IMR-90 (cell line): Measurements from ENCODE around the gene KCNJ1. TPM values are rescaled to one million over a fixed set of nuclear protein-coding genes. Genes with fewer than 3 reads are reported as not detected.

Source experiments
- ATAC-seq: fragments of 200-7000 bp; cut with Tn5 transposase; 2 replicates; pipeline ENCODE4 v1.9.1; 2020; ENCODE audit warnings: low read depth, mild to moderate bottlenecking, moderate library complexity
- BruUV-seq: library from RNA; stranded (reverse); fragments of 400-500 nt; replicated peaks from 2 replicates; lab custom pipeline; 2021; lab: Mats Ljungman, UMichigan
- CTCF ChIA-PET: fragments of 300-600 bp; formaldehyde crosslinking; extraction: SDS; loops from one replicate; lab custom pipeline; 2021; ENCODE audit warnings: antibody characterized with exemption; lab: Yijun Ruan, JAX
- POLR2A ChIA-PET: fragments of 300-600 bp; sonication (Branson Sonifier 250); formaldehyde crosslinking; loops from one replicate; lab custom pipeline; 2022; ENCODE audit warnings: antibody characterized with exemption; ENCODE audit not compliant: unreplicated experiment; lab: Charles Lee
- DNase-seq: peaks from one replicate; pipeline ENCODE4 v3.0.0; 2013
- H2AFZ ChIP-seq: replicated peaks from 2 replicates; pipeline ENCODE3; 2013; ENCODE audit warnings: low read length, mild to moderate bottlenecking; ENCODE audit not compliant: poor library complexity
- H2AK5ac ChIP-seq: 2 replicates; pipeline ENCODE4 v1.6.1; 2013; ENCODE audit warnings: low read depth, low read length, inconsistent platforms
- H2AK9ac ChIP-seq: replicated peaks from 2 replicates; pipeline ENCODE3; 2013; ENCODE audit warnings: mild to moderate bottlenecking, low read depth, low read length, moderate library complexity; ENCODE audit not compliant: poor library complexity
- H2BK120ac ChIP-seq: 2 replicates; pipeline ENCODE4 v1.6.1; 2013; ENCODE audit warnings: low read depth, low read length, inconsistent platforms
- H2BK15ac ChIP-seq: 3 replicates; pipeline ENCODE4 v1.6.1; 2013; ENCODE audit warnings: low read depth, low read length, inconsistent platforms
- H2BK20ac ChIP-seq: 2 replicates; pipeline ENCODE4 v1.6.1; 2013; ENCODE audit warnings: low read depth, mild to moderate bottlenecking, inconsistent platforms, low read length, moderate library complexity
- H2BK5ac ChIP-seq: 2 replicates; pipeline ENCODE4 v1.6.1; 2013; ENCODE audit warnings: mild to moderate bottlenecking, low read depth, low read length, inconsistent platforms; ENCODE audit not compliant: poor library complexity, severe bottlenecking
- H3K14ac ChIP-seq: replicated peaks from 2 replicates; pipeline ENCODE4 v1.6.1; 2013; ENCODE audit warnings: low read depth, low read length, inconsistent platforms
- H3K18ac ChIP-seq: 2 replicates; pipeline ENCODE4 v1.6.1; 2013; ENCODE audit warnings: low read depth, low read length, control low read depth
- H3K23ac ChIP-seq: 2 replicates; pipeline ENCODE4 v1.6.1; 2013; ENCODE audit warnings: low read depth, low read length, inconsistent platforms
- H3K27ac ChIP-seq: 2 replicates; pipeline ENCODE4 v1.5.1; 2013; ENCODE audit warnings: mild to moderate bottlenecking, control low read depth, low read length; ENCODE audit not compliant: insufficient read depth
- H3K27me3 ChIP-seq: 2 replicates; pipeline ENCODE4 v1.6.1; 2013; ENCODE audit warnings: low read length; ENCODE audit not compliant: control insufficient read depth, insufficient read depth
- H3K36me3 ChIP-seq: 2 replicates; pipeline ENCODE4 v1.6.1; 2013; ENCODE audit warnings: low read length, mixed read lengths; ENCODE audit not compliant: control insufficient read depth, insufficient read depth
- H3K4ac ChIP-seq: 2 replicates; pipeline ENCODE4 v1.6.1; 2013; ENCODE audit warnings: low read depth, low read length, inconsistent platforms
- H3K4me1 ChIP-seq: 2 replicates; pipeline ENCODE4 v1.6.1; 2013; ENCODE audit warnings: low read length, mixed read lengths; ENCODE audit not compliant: control insufficient read depth, insufficient read depth
- H3K4me2 ChIP-seq: 2 replicates; pipeline ENCODE4 v1.6.1; 2013; ENCODE audit warnings: low read depth, mild to moderate bottlenecking, control low read depth, low read length, moderate library complexity
- H3K4me3 ChIP-seq: 2 replicates; pipeline ENCODE4 v1.5.1; 2013; ENCODE audit warnings: low read depth, mild to moderate bottlenecking, control low read depth, low read length, moderate library complexity; ENCODE audit not compliant: insufficient read depth
- H3K56ac ChIP-seq: 2 replicates; pipeline ENCODE4 v1.6.1; 2013; ENCODE audit warnings: low read length, inconsistent platforms; ENCODE audit not compliant: insufficient read depth; ENCODE audit errors: extremely low read depth
- H3K79me1 ChIP-seq, 2 experiments: 2 replicates each; pipeline ENCODE4 v1.6.1; 2013; ENCODE audit warnings: low read length in 2 of 2, inconsistent platforms in 1 of 2, low read depth in 1 of 2
- H3K9ac ChIP-seq: 2 replicates; pipeline ENCODE4 v1.6.1; 2013; ENCODE audit warnings: low read depth, low read length, control low read depth
- H3K9me1 ChIP-seq: 2 replicates; pipeline ENCODE4 v1.6.1; 2013; ENCODE audit warnings: low read length, inconsistent platforms; ENCODE audit not compliant: insufficient read depth
- H3K9me3 ChIP-seq: 2 replicates; pipeline ENCODE4 v1.6.1; 2013; ENCODE audit warnings: low read length; ENCODE audit not compliant: control insufficient read depth, insufficient read depth
- H4K20me1 ChIP-seq: 2 replicates; pipeline ENCODE4 v1.6.1; 2013; ENCODE audit warnings: low read length, inconsistent platforms; ENCODE audit not compliant: insufficient read depth
- H4K5ac ChIP-seq: 2 replicates; pipeline ENCODE4 v1.6.1; 2013; ENCODE audit warnings: mild to moderate bottlenecking, low read depth, low read length, control low read depth
- H4K8ac ChIP-seq, 2 experiments: 2 replicates each; pipeline ENCODE4 v1.6.1; 2013; ENCODE audit warnings: low read depth in 2 of 2, low read length in 2 of 2, control low read depth in 1 of 2, inconsistent platforms in 1 of 2
- H4K91ac ChIP-seq: 2 replicates; pipeline ENCODE4 v1.6.1; 2013; ENCODE audit warnings: low read depth, low read length, inconsistent platforms; ENCODE audit not compliant: insufficient read depth
- CEBPB ChIP-seq: IDR thresholded peaks from 2 replicates; pipeline ENCODE4 v1.6.1; 2012; ENCODE audit warnings: low read depth, low read length, improper control_type of control experiment
- FOS ChIP-seq: fragments of 150-350 bp; IDR thresholded peaks from 2 replicates; pipeline ENCODE4 v1.6.1; 2016; ENCODE audit warnings: low read depth, low read length
- WGBS, 2 experiments: methylation state at CpG; one replicate each; pipeline versions ENCODE4 v1.1.5 to v1.1.7; 2013; ENCODE audit warnings: missing lambda C conversion rate in 2 of 2; ENCODE audit not compliant: insufficient read length in 1 of 2; ENCODE audit errors: extremely low coverage in 2 of 2; 5-methylcytosine and 5-hydroxymethylcytosine counted together
- dilution Hi-C: fragments of 300-500 bp; cut with HindIII; formaldehyde crosslinking; loops from one replicate; pipeline ENCODE4 v1.14.3; 2018; ENCODE audit warnings: low sequenced_read_pairs; ENCODE audit not compliant: unreplicated experiment
- in situ Hi-C: fragments of 300-500 bp; cut with MboI; formaldehyde crosslinking; loops from 3 replicates; pipeline ENCODE4 v1.14.3; 2019; ENCODE audit warnings: low sequenced_read_pairs, inconsistent platforms, mixed read lengths
- intact Hi-C: fragments of 100-400 bp; cut with micrococcal nuclease; formaldehyde crosslinking; loops from 2 replicates; pipeline ENCODE4 v1.10.0; 2022
- polyA plus RNA-seq, 3 experiments: library from polyadenylated mRNA; depleted of rRNA; stranded (reverse); fragments of >200 nt; gene quantifications; 2 replicates each; pipeline ENCODE4 v1.2.3, GENCODE V29; 2012; ENCODE audit warnings: low replicate concordance in 1 of 3
- total RNA-seq: library from RNA; depleted of rRNA; stranded (reverse); fragments of >200 nt; gene quantifications from 2 replicates; pipeline ENCODE4 v1.2.3, GENCODE V29; 2012
- TF ChIP-seq, protein P1 (sequence below): fragments of 150-350 bp; IDR thresholded peaks from 2 replicates; pipeline ENCODE4 v1.6.1; 2016; ENCODE audit warnings: low read depth, mild to moderate bottlenecking, low read length, moderate library complexity, borderline replicate concordance

KCNJ1 gene
- total and polyA plus RNA-seq, 2 of the 4 experiments (the other 2 are of a cell fraction): not detected

DNA sequence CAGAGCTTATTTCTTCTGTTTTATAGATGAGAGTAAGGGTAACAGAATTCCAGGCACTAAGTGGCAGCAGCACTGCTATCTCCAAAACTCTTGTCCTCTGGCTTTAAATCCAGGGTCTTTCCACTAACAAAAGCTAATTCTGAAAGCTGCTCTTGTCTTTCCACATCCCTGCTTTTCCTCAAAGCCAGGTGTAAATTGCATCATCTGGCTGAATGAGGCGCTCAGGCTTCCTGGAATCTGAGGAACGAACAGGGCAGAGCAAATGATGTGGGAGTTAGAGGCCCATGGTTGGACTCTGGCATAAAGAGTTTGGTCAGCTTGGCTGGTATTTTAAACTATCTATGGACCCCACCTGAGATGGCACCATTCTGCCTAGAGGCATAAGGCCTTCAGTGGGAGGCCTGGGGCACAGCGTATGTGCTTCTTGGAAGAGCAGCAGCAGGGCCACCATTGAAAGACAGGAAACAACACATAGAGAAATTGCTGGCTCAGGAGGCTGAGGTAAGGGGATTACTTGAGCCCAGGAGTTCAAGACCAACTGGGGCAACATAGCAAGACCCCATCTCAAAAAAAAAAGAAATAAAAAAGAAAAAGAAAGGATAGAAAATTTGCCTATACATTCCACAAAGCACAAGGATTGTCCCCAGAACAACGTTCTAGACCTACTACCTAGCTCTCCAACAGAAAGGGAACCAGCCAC, 25.9 kb upstream of the KCNJ1 start:
- Histone ChIP-seq H2AFZ (no peak overlapping the region), H3K36me3 (no peaks in the 10 kb centered on the region), H3K14ac (no peak overlapping the region), H2BK120ac (no peak overlapping the region), H3K56ac (no peak overlapping the region), H3K79me1 (no peaks in the 10 kb centered on the region), H4K5ac (no peak overlapping the region), H3K9ac (no peak overlapping the region), H3K4ac (no peak overlapping the region), H4K91ac (no peak overlapping the region), H4K20me1 (no peaks in the 10 kb centered on the region), H2BK20ac (no peak overlapping the region), H2AK5ac (no peak overlapping the region), H3K9me1 (no peaks in the 10 kb centered on the region), H3K23ac (no peak overlapping the region), H4K8ac (no peak overlapping the region), H2BK5ac (no peak overlapping the region), H2AK9ac (no peak overlapping the region), H3K27ac (no peak overlapping the region), H3K4me1 (0 out of 2 replicates have a peak, but pooled peaks cover 1% of the 10 kb centered on the region), H3K4me3 (no peak overlapping the region), H3K9me3 (no peaks in the 10 kb centered on the region), H3K4me2 (no peak overlapping the region), H3K27me3 (peaks cover 42% of the 10 kb centered on the region), H2BK15ac (no peak overlapping the region), H3K18ac (no peak overlapping the region)
- in situ Hi-C loops (no loop called here), intact Hi-C loops (no loop called here), dilution Hi-C loops (no loop called here)
- BruUV-seq: no TSS peak
- POLR2A ChIA-PET: no interaction called here
- no peak for ATAC-seq
- CTCF ChIA-PET: interaction anchor here (0.8 to 2.2 kb wide), 2 partner anchors 64 to 463 kb away, joined by 3 to 10 read pairs; no protein-coding TSS in a partner anchor
- no CpG with 5 or more reads among the region's 4 CpGs for WGBS, 2 experiments
- TF ChIP-seq CEBPB: peak; percentile 27; the same call in 1 of the 2 replicates
- TF ChIP-seq FOS: no peak
- TF ChIP-seq, protein P1, sequence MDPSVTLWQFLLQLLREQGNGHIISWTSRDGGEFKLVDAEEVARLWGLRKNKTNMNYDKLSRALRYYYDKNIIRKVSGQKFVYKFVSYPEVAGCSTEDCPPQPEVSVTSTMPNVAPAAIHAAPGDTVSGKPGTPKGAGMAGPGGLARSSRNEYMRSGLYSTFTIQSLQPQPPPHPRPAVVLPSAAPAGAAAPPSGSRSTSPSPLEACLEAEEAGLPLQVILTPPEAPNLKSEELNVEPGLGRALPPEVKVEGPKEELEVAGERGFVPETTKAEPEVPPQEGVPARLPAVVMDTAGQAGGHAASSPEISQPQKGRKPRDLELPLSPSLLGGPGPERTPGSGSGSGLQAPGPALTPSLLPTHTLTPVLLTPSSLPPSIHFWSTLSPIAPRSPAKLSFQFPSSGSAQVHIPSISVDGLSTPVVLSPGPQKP: no peak
- no peak for DNase-seq
